ENCODE measurements around the gene CARM1. TPM values are rescaled to one million over a fixed set of nuclear protein-coding genes. Genes with fewer than 3 reads are reported as not detected.
"Not testable (repeated sequence)": the region's sequence is repeated elsewhere in the genome, so short reads cannot be mapped to it uniquely, and the experiment has no call there.

The CARM1 gene
- polyA plus RNA-seq, 2 of the 4 experiments (the other 2 are of a cell fraction): 15.2 to 32.2 TPM

GRCh38 chr19:10836479-10837330 lies 34.6 kb upstream of the CARM1 start (continued):
- peak; percentile 100 for TF ChIP-seq MAX (IDR thresholded peaks at IDR 0.05)
- TF ChIP-seq FOSB (CRISPR knock-in tag; IDR thresholded peaks at IDR 0.05): peak; percentile 56; the same call in 1 of the 2 replicates
- TF ChIP-seq CEBPB (IDR thresholded peaks at IDR 0.05): no peak
- TF ChIP-seq ESRRA (IDR thresholded peaks at IDR 0.05; ENCODE audit: borderline replicate concordance, low read length): no peak
- TF ChIP-seq SMC3 (IDR thresholded peaks at IDR 0.05): no peak
- peak; percentile 100 for TF ChIP-seq E2F6 (IDR thresholded peaks at IDR 0.05; ENCODE audit: borderline replicate concordance, low read depth)
- no peak for TF ChIP-seq CHD2 (IDR thresholded peaks at IDR 0.05; ENCODE audit: low read length, partially characterized antibody)
- TF ChIP-seq HEYL (CRISPR knock-in tag; IDR thresholded peaks at IDR 0.05): peak; percentile 93
- TF ChIP-seq RCOR1 (IDR thresholded peaks at IDR 0.05; ENCODE audit: low read depth, low read length): no peak
- TF ChIP-seq ATOH8 (CRISPR knock-in tag; IDR thresholded peaks at IDR 0.05; ENCODE audit: low read depth): peak; percentile 95
- peak; percentile 93 for TF ChIP-seq ZNF302 (CRISPR knock-in tag; IDR thresholded peaks at IDR 0.05)
- no peak for TF ChIP-seq CHD4 (IDR thresholded peaks at IDR 0.05; ENCODE audit: borderline replicate concordance)
- peak; percentile 75 for TF ChIP-seq RARB (CRISPR knock-in tag; IDR thresholded peaks at IDR 0.05)
- TF ChIP-seq BHLHE40 (IDR thresholded peaks at IDR 0.05; ENCODE audit: low read depth, low read length): no peak
- peak; percentile 44 to 69; a peak in 2 of 5 replicates for TF ChIP-seq JUN (IDR thresholded peaks at IDR 0.05)
- peak; percentile 95 for TF ChIP-seq TP53 (CRISPR knock-in tag; IDR thresholded peaks at IDR 0.05)
- no peak for TF ChIP-seq REST (IDR thresholded peaks at IDR 0.05)
- no peak for TF ChIP-seq TFCP2L1 (CRISPR knock-in tag; IDR thresholded peaks at IDR 0.05)
- peak; percentile 44; the same call in 1 of the 3 replicates for TF ChIP-seq BCL3 (IDR thresholded peaks at IDR 0.05)
- TF ChIP-seq FOXS1 (CRISPR knock-in tag; IDR thresholded peaks at IDR 0.05): peak; percentile 65; the same call in 1 of the 2 replicates
- TF ChIP-seq CBX2 (IDR thresholded peaks at IDR 0.05; ENCODE audit: borderline replicate concordance, low read depth): no peak
- no peak for TF ChIP-seq POLR2AphosphoS2 (conservative IDR thresholded peaks at IDR 0.05; ENCODE audit: low read length)

GRCh38 chr19:10837649-10838048 lies 33.7 kb upstream of the CARM1 start:
- H3K4me3 ChIP-seq; FAIRE-seq; H3K9me3 ChIP-seq; H3K4me1 ChIP-seq; H3K4me2 ChIP-seq; DNase-seq (ENCODE audit: low read depth in 1 of 2, low spot score in 1 of 2); H3K27ac ChIP-seq; POLR2A ChIA-PET; ATAC-seq: not testable (repeated sequence)
- CTCF ChIA-PET: interaction anchor here (1.5 to 6.7 kb wide), 2 partner anchors 8 to 27 kb away, joined by 3 to 65 read pairs; no protein-coding TSS in a partner anchor
- WGBS (ENCODE audit: missing lambda C conversion rate): 98% methylated on average over 7 of the region's 7 CpGs

All from A549 (cell line).